ENCODE results near the gene CEP104.

The CEP104 gene

GRCh38 chr1:3894626-3895278 is 37.7 kb upstream of the CEP104 start:
- DNase-seq (ENCODE audit: low read depth in 2 of 2) = no peak

GRCh38 chr1:3893190-3893589 is 36.2 kb upstream of the CEP104 start:
- DNase-seq (ENCODE audit: low read depth in 2 of 2) = no peak

GRCh38 chr1:3892748-3893147 is 35.7 kb upstream of the CEP104 start:
- DNase-seq (ENCODE audit: low read depth in 2 of 2) = no peak

- no peak for DNase-seq (ENCODE audit: low read depth in 2 of 2)
These were observed 34.4 kb upstream of the CEP104 start for GRCh38 chr1:3891329-3891865.

GRCh38 chr1:3890389-3891328 is 33.6 kb upstream of the CEP104 start:
- no peak for DNase-seq (ENCODE audit: low read depth in 2 of 2)

GRCh38 chr1:3889936-3890335 is 32.9 kb upstream of the CEP104 start:
- DNase-seq (ENCODE audit: low read depth in 2 of 2) = no peak

GRCh38 chr1:3888301-3888700 is 31.3 kb upstream of the CEP104 start:
- no peak for DNase-seq (ENCODE audit: low read depth in 2 of 2)

- DNase-seq (ENCODE audit: low read depth in 2 of 2) = no peak
These were observed 29.7 kb upstream of the CEP104 start for GRCh38 chr1:3886691-3887090.

- DNase-seq (ENCODE audit: low read depth in 2 of 2) = no peak
These were observed 29.2 kb upstream of the CEP104 start for GRCh38 chr1:3886106-3886670.

GRCh38 chr1:3885611-3886010 is 28.6 kb upstream of the CEP104 start:
- DNase-seq (ENCODE audit: low read depth in 2 of 2) = no peak

- no peak for DNase-seq (ENCODE audit: low read depth in 2 of 2)
These were observed 28.0 kb upstream of the CEP104 start for GRCh38 chr1:3884966-3885365.

- no peak for DNase-seq (ENCODE audit: low read depth in 2 of 2)
These were observed 26.3 kb upstream of the CEP104 start for GRCh38 chr1:3883194-3883925.

- DNase-seq (ENCODE audit: low read depth in 2 of 2) = no peak
These were observed 24.1 kb upstream of the CEP104 start for GRCh38 chr1:3881193-3881480.

GRCh38 chr1:3880429-3881192 is 23.6 kb upstream of the CEP104 start:
- no peak for DNase-seq (ENCODE audit: low read depth in 2 of 2)

GRCh38 chr1:3879787-3880428 is 22.9 kb upstream of the CEP104 start:
- no peak for DNase-seq (ENCODE audit: low read depth in 2 of 2)

GRCh38 chr1:3879099-3879498 is 22.1 kb upstream of the CEP104 start:
- DNase-seq (ENCODE audit: low read depth in 2 of 2) = no peak

- no peak for DNase-seq (ENCODE audit: low read depth in 2 of 2)
These were observed 19.7 kb upstream of the CEP104 start for GRCh38 chr1:3876716-3877115.

- DNase-seq (ENCODE audit: low read depth in 2 of 2) = no peak
These were observed 17.7 kb upstream of the CEP104 start for GRCh38 chr1:3874736-3875135.

- no peak for DNase-seq (ENCODE audit: low read depth in 2 of 2)
These were observed 15.5 kb upstream of the CEP104 start for GRCh38 chr1:3872546-3872945.

GRCh38 chr1:3871451-3871805 is 14.4 kb upstream of the CEP104 start:
- no peak for DNase-seq (ENCODE audit: low read depth in 2 of 2)

GRCh38 chr1:3869751-3870301 is 12.8 kb upstream of the CEP104 start:
- DNase-seq (ENCODE audit: low read depth in 2 of 2) = no peak

All from fibroblast of skin of left biceps (primary cell).